Stimulated activated effector memory CD8-positive, alpha-beta T cell treated with anti-CD3 and anti-CD28 coated beads, Interleukin-12 subunit alpha, Interleukin-12 subunit beta, amount 100 ng/mL, for 72 hours (primary cell): ENCODE results near the gene RAN.
"Not testable (repeated sequence)": the region's sequence is repeated elsewhere in the genome, so short reads cannot be mapped to it uniquely, and the experiment has no call there.

ENCODE experiments used
- ATAC-seq: fragments of 150-1000 bp; cut with Tn5 transposase; 2 replicates; pipeline ENCODE4 v1.10.0; 2021
- DNase-seq, 2 donors: peaks; one replicate each; pipeline ENCODE4 v3.0.0; 2021 to 2022; ENCODE audit warnings: low spot score in 2 of 2
- H3K27ac Mint-ChIP-seq: one replicate; pipeline ENCODE4 v1.8.0; 2022; ENCODE audit warnings: mild to moderate bottlenecking, mixed read lengths
- H3K36me3 Mint-ChIP-seq: one replicate; pipeline ENCODE4 v1.8.0; 2022; ENCODE audit warnings: mild to moderate bottlenecking, mixed read lengths
- H3K4me1 Mint-ChIP-seq: one replicate; pipeline ENCODE4 v1.8.0; 2022; ENCODE audit warnings: mixed read lengths
- H3K4me3 Mint-ChIP-seq: one replicate; pipeline ENCODE4 v1.8.0; 2022; ENCODE audit warnings: mild to moderate bottlenecking, mixed read lengths
- H3K9me3 Mint-ChIP-seq: one replicate; pipeline ENCODE4 v1.8.0; 2022; ENCODE audit warnings: mixed read lengths

RAN gene

DNA sequence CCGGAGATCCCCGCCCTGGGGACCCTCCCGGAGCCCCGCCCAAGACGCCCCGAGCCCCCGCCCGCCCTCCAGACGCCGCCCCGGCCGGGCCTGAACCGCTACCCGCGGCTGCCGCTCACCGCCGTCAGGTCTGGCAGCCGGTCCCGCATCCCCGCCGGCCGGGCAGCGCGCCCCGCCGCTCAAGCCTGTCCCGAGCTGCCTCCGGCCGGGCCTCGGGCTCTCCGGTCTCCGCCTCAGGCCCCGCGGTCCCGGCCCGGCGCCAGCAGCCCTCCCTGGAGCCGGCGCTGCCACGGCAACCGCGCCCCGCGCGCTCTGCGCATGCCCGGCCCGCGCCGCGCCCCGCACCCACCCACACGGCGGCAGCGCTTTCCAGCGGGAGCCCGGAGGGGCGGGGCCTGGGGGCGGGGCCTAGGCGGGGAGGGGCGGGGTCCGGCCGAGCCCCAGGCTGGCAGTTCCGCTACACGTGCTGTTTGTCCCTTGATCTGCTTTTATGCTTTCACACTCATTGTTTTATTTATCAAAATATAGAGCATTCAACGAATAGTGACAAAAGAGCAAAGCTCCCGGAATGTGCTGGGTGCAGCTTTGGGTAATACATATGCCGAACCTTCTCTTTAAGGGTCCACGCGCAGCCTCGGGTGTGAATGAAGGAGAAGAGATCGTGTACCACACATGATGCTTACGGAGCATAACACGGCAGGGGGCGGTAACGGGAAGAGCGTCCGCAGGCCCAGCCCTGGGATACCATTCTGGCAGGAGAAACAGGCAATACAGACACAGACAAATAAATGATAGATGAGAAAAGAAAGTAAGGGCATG lies 32.7 kb upstream of the RAN start, which contains the start of gene STX2:
TSS of gene STX2 (minus strand) at position 300 of the 819 bp plus-strand sequence. CDS start at position 149, 151 bp downstream.
- H3K9me3 Mint-ChIP-seq = no peaks in the 10 kb centered on the region
- peak; percentile 91 for ATAC-seq
- peak within 1 kb of the TSS; percentile 75 for H3K4me3 Mint-ChIP-seq
- DNase-seq = peak; percentile 89 to 93
- peak within 1 kb of the TSS; percentile 72 for H3K27ac Mint-ChIP-seq
- H3K4me1 Mint-ChIP-seq = peaks cover 29% of the 10 kb centered on the region
- peaks cover 6% of the 10 kb centered on the region for H3K36me3 Mint-ChIP-seq

- Mint-ChIP-seq H3K4me3 (peak overlapping the region; percentile 75), H3K9me3 (no peaks in the 10 kb centered on the region), H3K4me1 (peaks cover 29% of the 10 kb centered on the region), H3K27ac (peak overlapping the region; percentile 52), H3K36me3 (peaks cover 4% of the 10 kb centered on the region)
- ATAC-seq (no peak), DNase-seq (no peak)
Observed at GRCh38 chr12:130839770-130840404, 32.0 kb upstream of the RAN start.

GRCh38 chr12:130846369-130846768 lies 25.5 kb upstream of the RAN start:
- DNase-seq = no peak

GRCh38 chr12:130847112-130847511 lies 24.8 kb upstream of the RAN start:
- no peak overlapping the region for H3K4me3 Mint-ChIP-seq
- no peaks in the 10 kb centered on the region for H3K36me3 Mint-ChIP-seq
- H3K4me1 Mint-ChIP-seq = no peaks in the 10 kb centered on the region
- DNase-seq (no peak), ATAC-seq (no peak)
- H3K27ac Mint-ChIP-seq = no peak overlapping the region
- no peaks in the 10 kb centered on the region for H3K9me3 Mint-ChIP-seq

More at GRCh38 chr12:130846369-130846768, 25.5 kb upstream of the RAN start:
- Mint-ChIP-seq H3K9me3 (no peaks in the 10 kb centered on the region), H3K4me1 (no peaks in the 10 kb centered on the region), H3K4me3 (no peak overlapping the region), H3K27ac (no peak overlapping the region), H3K36me3 (no peaks in the 10 kb centered on the region)
- ATAC-seq = no peak

- not testable (repeated sequence) for H3K4me1 Mint-ChIP-seq, H3K9me3 Mint-ChIP-seq, H3K4me3 Mint-ChIP-seq, DNase-seq, H3K27ac Mint-ChIP-seq, ATAC-seq, H3K36me3 Mint-ChIP-seq
Observed at GRCh38 chr12:130848105-130848504, 23.8 kb upstream of the RAN start.

DNA sequence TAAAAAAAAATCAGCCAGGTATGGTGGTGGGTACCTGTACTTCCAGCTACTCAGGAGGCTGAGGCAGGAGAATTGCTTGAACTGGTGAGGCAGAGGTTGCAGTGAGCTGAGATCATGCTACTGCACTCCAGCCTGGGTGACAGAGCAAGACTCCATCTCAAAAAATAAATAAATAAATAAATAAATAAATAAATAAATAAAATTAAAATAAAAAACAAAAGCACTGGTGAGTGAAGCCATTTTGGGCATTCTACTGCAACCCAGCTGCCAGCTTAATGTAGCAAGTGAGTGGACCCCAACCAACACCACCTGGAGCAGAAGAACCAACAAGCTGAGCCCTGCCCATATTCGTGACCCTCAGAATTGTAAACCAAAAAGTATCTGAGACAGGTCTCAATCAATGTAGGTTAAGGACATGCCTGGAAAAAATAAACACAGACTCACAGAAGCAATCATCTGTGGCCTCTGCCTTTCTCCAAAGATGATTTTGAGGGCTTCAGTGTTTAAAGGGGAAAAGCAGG lies 23.0 kb upstream of the RAN start:
- not testable (repeated sequence) for H3K9me3 Mint-ChIP-seq, H3K27ac Mint-ChIP-seq, DNase-seq, H3K36me3 Mint-ChIP-seq, H3K4me1 Mint-ChIP-seq, H3K4me3 Mint-ChIP-seq, ATAC-seq

DNA sequence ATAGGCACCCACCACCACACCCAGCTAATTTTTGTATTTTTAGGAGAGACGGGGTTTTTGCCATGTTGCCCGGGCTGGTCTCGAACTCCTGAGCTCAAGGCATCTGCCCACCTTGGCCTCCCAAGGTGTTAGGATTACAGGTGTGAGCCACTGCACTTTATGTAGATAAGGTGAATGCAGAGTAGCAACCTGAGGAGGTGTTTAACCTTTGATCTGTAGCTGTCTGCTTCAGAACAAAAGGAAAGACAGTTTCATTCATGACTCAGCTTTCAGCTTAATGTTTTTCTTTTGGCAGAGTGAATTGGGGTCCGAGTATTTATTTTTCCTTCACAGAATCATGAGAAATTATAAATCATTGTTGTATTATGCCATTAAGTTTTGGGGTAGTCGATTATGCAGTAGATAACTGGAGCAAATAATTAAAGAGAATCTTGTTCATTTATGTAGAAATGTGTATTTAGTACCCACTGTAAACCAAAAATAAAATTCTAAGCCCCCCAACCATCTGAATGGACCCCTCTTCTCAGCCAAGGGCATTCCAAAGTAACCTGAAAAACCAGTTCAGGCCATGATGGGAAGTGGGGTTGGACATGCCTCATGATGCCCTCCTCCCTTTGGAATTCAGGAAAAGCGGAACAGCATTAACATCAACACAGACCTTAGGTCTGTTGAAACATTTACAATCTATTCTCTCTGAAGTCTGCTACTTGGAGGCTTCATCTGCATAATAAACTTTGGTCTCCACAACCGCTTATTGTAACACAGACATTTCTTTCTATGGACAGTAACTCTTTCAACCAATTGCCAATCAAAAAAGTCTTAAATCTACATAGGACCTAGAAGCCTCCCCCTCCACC lies 22.1 kb upstream of the RAN start:
- ATAC-seq (no peak), DNase-seq (no peak)
- H3K36me3 Mint-ChIP-seq = no peaks in the 10 kb centered on the region
- no peak overlapping the region for H3K27ac Mint-ChIP-seq
- no peak overlapping the region for H3K4me3 Mint-ChIP-seq
- H3K4me1 Mint-ChIP-seq = no peaks in the 10 kb centered on the region
- H3K9me3 Mint-ChIP-seq = no peaks in the 10 kb centered on the region

DNA sequence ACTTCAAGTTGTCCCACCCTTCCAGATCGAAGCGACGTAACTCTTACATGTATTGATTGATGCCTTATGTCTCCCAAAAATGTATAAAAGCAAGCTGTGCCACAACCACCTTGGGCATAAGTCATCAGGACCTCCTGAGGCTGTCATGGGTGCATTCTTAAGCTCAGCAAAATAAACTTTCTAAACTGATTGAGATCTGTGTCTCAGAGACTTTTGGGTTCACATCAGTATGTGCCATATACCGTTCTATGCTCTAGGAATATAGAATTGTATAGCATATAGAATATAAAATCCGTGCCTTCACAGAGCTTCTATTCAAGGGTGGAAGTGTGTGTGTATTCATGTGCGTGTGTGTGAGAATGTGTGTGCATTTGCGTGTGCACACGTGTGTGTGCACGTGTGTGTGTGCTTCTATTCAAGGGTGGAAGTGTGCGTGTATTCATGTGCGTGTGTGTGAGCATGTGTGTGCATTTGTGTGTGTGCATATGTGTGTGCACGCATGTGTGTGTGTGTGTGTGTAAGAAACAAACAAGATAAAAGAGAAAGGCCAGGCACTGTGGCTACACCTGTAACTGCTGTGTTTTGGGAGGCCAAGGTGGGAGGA lies 21.3 kb upstream of the RAN start:
- Mint-ChIP-seq H3K36me3 (no peaks in the 10 kb centered on the region), H3K4me3 (no peak overlapping the region), H3K27ac (no peak overlapping the region), H3K4me1 (no peaks in the 10 kb centered on the region), H3K9me3 (no peaks in the 10 kb centered on the region)
- DNase-seq = no peak
- no peak for ATAC-seq

DNA sequence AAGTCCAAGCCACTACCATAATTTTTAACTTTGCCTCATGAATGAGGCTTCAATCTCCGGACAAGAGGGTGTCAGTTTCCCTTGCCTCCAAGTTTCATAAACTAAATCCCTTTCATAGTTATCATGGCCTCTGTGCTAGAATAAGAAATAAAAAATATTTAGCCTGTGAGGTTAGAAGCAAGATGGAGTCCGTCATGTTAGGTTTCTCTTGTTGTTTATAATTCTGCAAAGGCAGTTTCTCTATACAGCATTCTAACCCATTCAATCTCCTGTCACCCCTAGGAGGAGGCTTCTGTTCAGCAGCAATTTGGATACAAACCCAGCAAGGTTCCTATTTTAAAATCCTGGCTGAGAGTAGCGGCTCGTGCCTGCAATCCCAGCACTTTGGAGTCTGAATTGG lies 15.8 kb upstream of the RAN start:
- no peak for ATAC-seq
- Mint-ChIP-seq H3K4me3 (no peak overlapping the region), H3K27ac (no peak overlapping the region), H3K4me1 (no peaks in the 10 kb centered on the region), H3K36me3 (no peaks in the 10 kb centered on the region), H3K9me3 (peaks cover 4% of the 10 kb centered on the region)
- DNase-seq = no peak

DNA sequence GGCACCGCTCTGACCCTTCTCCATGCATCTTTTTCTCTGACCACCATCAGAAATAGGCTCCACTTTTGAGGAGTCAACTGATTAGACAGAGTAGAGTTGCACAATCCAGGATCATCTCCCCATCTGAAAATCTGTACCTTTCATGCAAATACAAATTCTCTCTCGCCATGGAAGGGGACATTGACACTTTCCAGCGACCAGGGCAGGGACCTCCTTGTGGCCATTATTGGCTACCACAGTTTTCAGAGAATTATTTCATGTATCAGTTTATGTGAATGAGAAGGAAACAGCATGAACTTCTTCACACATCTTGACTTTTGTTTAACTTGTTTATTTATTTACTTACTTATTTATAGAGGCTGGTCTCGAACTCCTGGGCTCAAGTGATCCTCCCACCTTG lies 13.8 kb upstream of the RAN start:
- Mint-ChIP-seq H3K36me3 (no peaks in the 10 kb centered on the region), H3K27ac (no peak overlapping the region), H3K4me1 (no peaks in the 10 kb centered on the region), H3K9me3 (peaks cover 8% of the 10 kb centered on the region), H3K4me3 (no peak overlapping the region)
- no peak for DNase-seq
- no peak for ATAC-seq

- Mint-ChIP-seq H3K4me1 (no peaks in the 10 kb centered on the region), H3K4me3 (no peak overlapping the region), H3K27ac (no peak overlapping the region), H3K36me3 (no peaks in the 10 kb centered on the region), H3K9me3 (peaks cover 8% of the 10 kb centered on the region)
- ATAC-seq (peak; percentile 43), DNase-seq (no peak)
Observed at GRCh38 chr12:130859161-130859560, 12.7 kb upstream of the RAN start.

DNA sequence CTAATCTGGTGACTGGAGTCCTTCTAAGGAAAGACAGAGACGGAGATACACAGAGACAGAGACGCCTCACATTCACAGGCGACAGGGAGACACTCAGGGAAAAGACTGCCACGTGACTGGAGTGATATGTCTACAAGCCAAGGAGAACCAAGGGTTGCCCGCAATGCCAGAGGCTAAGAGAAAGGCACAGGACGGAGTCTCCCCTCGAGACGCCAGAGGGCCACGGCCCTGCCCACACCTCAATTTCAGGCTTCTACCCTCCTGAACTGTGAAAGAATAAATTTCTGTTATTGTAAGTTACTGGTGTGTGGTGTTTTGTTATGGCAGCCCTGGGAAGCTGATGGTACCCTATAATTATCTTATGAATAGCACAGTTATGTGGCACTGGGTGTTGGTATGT lies 11.6 kb upstream of the RAN start:
- Mint-ChIP-seq H3K4me3 (no peak overlapping the region), H3K27ac (no peak overlapping the region), H3K4me1 (no peaks in the 10 kb centered on the region)

GRCh38 chr12:130862161-130862560 lies 9.7 kb upstream of the RAN start:
- DNase-seq (no peak), ATAC-seq (no peak)
- no peak overlapping the region for H3K4me3 Mint-ChIP-seq
- no peaks in the 10 kb centered on the region for H3K36me3 Mint-ChIP-seq
- peaks cover 4% of the 10 kb centered on the region for H3K9me3 Mint-ChIP-seq
- H3K4me1 Mint-ChIP-seq = no peaks in the 10 kb centered on the region
- H3K27ac Mint-ChIP-seq = no peak overlapping the region

More for the DNA sequence above, 11.6 kb upstream of the RAN start:
- Mint-ChIP-seq H3K36me3 (no peaks in the 10 kb centered on the region), H3K9me3 (peaks cover 8% of the 10 kb centered on the region)
- DNase-seq (no peak), ATAC-seq (no peak)

GRCh38 chr12:130862771-130863170 lies 9.1 kb upstream of the RAN start:
- H3K36me3 Mint-ChIP-seq, H3K4me1 Mint-ChIP-seq, DNase-seq, H3K27ac Mint-ChIP-seq, H3K4me3 Mint-ChIP-seq, H3K9me3 Mint-ChIP-seq, ATAC-seq: not testable (repeated sequence)

DNA sequence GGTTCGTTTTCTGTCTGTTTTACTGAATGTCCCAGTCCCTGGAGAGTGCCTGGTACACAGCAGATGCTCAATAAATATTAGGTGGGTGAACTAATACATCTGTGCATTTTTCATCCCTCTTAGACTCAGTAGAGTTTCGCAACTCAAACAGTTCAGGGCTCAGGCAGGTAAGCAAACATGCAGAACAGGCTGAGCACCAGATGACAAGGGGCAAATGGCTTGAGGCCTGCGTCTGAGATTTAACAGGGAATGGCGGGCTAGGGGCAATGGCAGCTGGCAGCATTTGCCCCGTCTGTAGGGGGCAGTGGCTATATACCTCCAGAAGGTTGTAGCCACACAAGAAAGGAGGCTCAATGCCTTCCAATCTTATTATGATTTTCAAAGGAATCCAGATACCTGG lies 8.6 kb upstream of the RAN start:
- Mint-ChIP-seq H3K4me1 (no peaks in the 10 kb centered on the region), H3K27ac (no peak overlapping the region), H3K9me3 (peaks cover 4% of the 10 kb centered on the region), H3K36me3 (no peaks in the 10 kb centered on the region), H3K4me3 (no peak overlapping the region)
- no peak for ATAC-seq
- no peak for DNase-seq
